ENCODE results near the gene RPS19BP1.

DNA sequence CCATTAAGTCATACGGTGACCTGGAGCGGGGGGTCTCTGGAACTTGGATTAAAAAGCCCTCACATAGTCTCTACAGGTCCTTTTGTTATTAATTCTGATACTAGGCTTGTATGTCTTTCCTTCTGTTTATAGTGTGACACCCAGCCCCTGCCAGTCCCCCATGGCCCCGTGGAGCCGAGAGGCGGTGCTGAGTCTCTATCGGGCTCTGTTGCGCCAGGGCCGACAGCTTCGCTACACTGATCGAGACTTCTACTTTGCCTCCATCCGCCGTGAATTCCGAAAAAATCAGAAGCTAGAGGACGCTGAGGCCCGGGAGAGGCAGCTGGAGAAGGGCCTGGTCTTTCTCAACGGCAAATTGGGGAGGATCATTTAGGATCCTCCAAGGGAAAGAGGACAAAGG, 28.5 kb downstream of the RPS19BP1 start:
- TF ChIP-seq, protein P1, sequence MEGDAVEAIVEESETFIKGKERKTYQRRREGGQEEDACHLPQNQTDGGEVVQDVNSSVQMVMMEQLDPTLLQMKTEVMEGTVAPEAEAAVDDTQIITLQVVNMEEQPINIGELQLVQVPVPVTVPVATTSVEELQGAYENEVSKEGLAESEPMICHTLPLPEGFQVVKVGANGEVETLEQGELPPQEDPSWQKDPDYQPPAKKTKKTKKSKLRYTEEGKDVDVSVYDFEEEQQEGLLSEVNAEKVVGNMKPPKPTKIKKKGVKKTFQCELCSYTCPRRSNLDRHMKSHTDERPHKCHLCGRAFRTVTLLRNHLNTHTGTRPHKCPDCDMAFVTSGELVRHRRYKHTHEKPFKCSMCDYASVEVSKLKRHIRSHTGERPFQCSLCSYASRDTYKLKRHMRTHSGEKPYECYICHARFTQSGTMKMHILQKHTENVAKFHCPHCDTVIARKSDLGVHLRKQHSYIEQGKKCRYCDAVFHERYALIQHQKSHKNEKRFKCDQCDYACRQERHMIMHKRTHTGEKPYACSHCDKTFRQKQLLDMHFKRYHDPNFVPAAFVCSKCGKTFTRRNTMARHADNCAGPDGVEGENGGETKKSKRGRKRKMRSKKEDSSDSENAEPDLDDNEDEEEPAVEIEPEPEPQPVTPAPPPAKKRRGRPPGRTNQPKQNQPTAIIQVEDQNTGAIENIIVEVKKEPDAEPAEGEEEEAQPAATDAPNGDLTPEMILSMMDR (IDR thresholded peaks at IDR 0.05; ENCODE audit: poor library complexity), result no peak
- TF ChIP-seq EZH2 (IDR thresholded peaks at IDR 0.05; ENCODE audit: borderline replicate concordance), result no peak

All from hepatocyte (in vitro differentiated cells).